ENCODE results near the gene KRTAP1-4. TPM values are rescaled to one million over a fixed set of nuclear protein-coding genes. Genes with fewer than 3 reads are reported as not detected.

Gene KRTAP1-4
- total and polyA plus RNA-seq, 2 of the 8 experiments (the other 6 are each of a cell fraction or from before 2014, with no cell fraction given) = not detected

DNA sequence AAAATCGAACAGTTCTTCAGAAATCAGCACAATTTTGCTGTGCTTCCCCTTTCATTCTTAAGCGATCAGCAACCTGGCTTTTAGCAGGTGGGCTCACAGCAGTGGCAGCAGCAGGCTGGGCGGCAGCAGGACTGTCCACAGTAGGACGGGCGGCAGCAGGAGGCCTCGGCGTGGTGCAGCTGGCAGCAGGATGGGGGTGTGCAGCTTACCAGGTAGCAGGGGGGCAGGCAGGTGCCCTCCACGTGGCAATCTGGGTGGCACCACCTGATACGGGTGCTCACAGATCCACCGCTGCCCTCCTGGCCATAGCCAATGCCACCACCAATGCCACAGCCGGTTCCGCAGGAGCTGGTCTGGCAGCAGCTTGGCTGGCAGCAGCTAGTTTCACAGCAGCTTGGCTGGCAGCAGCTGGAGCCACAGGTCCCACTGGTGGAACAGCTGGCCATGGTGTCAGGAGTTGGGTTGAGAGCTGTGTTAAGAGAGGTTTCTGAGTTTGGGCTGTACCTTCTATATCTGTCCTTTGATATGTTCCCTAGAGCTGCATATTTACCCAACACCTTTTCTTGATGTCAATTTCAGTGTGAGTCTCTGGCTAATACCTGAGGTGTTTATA, at the start of gene KRTAP1-4 (continued):
- no peak for TF ChIP-seq NANOG (IDR thresholded peaks at IDR 0.05; ENCODE audit: insufficient read depth, low read depth, low read length, poor library complexity, severe bottlenecking)
- TF ChIP-seq FOSL1 (IDR thresholded peaks at IDR 0.05; ENCODE audit: insufficient read depth, low read depth, low read length) = no peak

Measured in H1 (cell line).